Mesothelial cell of epicardium (in vitro differentiated cells): ENCODE results near the gene ATF7IP2. TPM values are rescaled to one million over a fixed set of nuclear protein-coding genes. Genes with fewer than 3 reads are reported as not detected.
"Not testable (repeated sequence)": the region's sequence is repeated elsewhere in the genome, so short reads cannot be mapped to it uniquely, and the experiment has no call there.

Experiments used
- DNase-seq, 2 experiments: peaks; one replicate each; pipeline ENCODE4 v3.0.0; 2021; ENCODE audit warnings: low spot score in 2 of 2; ENCODE audit not compliant: unreplicated experiment in 2 of 2
- H3K27ac Mint-ChIP-seq: 2 replicates; pipeline ENCODE4 v1.8.0; 2021; ENCODE audit warnings: mixed read lengths
- H3K27me3 Mint-ChIP-seq: 2 replicates; pipeline ENCODE4 v1.8.0; 2021; ENCODE audit warnings: low read depth, mixed read lengths
- H3K36me3 Mint-ChIP-seq: 2 replicates; pipeline ENCODE4 v1.8.0; 2021; ENCODE audit warnings: mixed read lengths
- H3K4me1 Mint-ChIP-seq: 2 replicates; pipeline ENCODE4 v1.8.0; 2021; ENCODE audit warnings: mixed read lengths
- H3K4me3 Mint-ChIP-seq: 2 replicates; pipeline ENCODE4 v1.8.0; 2021; ENCODE audit warnings: mild to moderate bottlenecking, moderate library complexity, mixed read lengths
- H3K9me3 Mint-ChIP-seq: 2 replicates; pipeline ENCODE4 v1.8.0; 2021; ENCODE audit warnings: mixed read lengths
- total RNA-seq: library from RNA; stranded (reverse); gene quantifications from 3 replicates; pipeline ENCODE4 v1.2.1, GENCODE V29; 2021
- TF ChIP-seq, protein P1 (sequence below): fragments of 200-600 bp; sonication (generic); IDR thresholded peaks from one replicate; pipeline ENCODE4 v1.5.0; 2021; ENCODE audit warnings: antibody characterized with exemption; ENCODE audit not compliant: unreplicated experiment

ATF7IP2 gene
- total RNA-seq, 1 donor from 2014 or later, result 50.9 TPM

DNA sequence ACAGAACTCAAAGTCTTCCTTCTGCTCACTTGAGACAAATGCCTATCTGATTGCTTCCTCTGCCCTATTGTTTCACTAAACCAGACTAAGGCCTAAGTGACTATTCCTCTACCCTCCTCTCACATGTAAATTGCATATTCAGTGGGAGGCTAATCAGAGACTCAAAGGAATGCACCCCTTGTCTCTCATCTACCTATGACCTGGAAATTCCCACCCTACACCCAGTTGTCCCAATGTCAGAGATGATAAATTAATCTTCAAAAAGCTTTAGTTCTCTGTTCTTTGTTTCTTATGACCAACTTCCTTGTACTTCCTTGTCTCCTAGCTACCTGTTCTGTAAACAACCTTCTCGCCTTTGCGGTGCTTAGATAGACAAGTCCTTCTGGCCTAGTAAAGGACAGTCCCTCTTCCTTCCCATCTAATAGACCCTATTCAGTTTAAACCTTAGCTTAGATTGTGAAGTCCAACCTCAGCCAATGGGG is 118.6 kb downstream of the ATF7IP2 start:
- H3K9me3 Mint-ChIP-seq, result peaks cover 12% of the 10 kb centered on the region
- DNase-seq, result no peak
- H3K4me3 Mint-ChIP-seq, result no peak overlapping the region
- H3K4me1 Mint-ChIP-seq, result peaks cover 4% of the 10 kb centered on the region
- no peaks in the 10 kb centered on the region for H3K27me3 Mint-ChIP-seq
- TF ChIP-seq, protein P1, sequence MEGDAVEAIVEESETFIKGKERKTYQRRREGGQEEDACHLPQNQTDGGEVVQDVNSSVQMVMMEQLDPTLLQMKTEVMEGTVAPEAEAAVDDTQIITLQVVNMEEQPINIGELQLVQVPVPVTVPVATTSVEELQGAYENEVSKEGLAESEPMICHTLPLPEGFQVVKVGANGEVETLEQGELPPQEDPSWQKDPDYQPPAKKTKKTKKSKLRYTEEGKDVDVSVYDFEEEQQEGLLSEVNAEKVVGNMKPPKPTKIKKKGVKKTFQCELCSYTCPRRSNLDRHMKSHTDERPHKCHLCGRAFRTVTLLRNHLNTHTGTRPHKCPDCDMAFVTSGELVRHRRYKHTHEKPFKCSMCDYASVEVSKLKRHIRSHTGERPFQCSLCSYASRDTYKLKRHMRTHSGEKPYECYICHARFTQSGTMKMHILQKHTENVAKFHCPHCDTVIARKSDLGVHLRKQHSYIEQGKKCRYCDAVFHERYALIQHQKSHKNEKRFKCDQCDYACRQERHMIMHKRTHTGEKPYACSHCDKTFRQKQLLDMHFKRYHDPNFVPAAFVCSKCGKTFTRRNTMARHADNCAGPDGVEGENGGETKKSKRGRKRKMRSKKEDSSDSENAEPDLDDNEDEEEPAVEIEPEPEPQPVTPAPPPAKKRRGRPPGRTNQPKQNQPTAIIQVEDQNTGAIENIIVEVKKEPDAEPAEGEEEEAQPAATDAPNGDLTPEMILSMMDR, result no peak
- H3K27ac Mint-ChIP-seq, result peak overlapping the region; percentile 11
- H3K36me3 Mint-ChIP-seq, result peaks cover 5% of the 10 kb centered on the region

DNA sequence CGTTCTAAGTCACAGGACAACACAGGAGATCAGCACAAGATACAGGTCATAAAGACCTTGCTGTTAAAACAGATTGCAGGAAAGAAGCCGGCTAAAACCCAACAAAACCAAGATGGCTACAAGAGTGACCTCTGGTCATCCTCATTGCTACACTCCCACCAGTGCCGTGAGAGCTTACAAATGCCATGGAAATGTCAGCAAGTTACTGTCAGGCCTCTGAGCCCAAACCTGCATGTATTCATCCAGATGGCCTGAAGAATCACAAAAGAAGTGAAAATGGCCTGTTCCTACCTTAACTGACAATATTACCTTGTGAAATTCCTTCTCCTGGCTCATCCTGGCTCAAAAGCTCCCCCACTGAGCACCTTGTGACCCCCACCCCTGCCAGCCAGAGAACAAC is 119.4 kb downstream of the ATF7IP2 start:
- not testable (repeated sequence) for H3K4me3 Mint-ChIP-seq, H3K27me3 Mint-ChIP-seq, H3K27ac Mint-ChIP-seq, H3K36me3 Mint-ChIP-seq, DNase-seq, H3K4me1 Mint-ChIP-seq
- H3K9me3 Mint-ChIP-seq, result peaks cover 12% of the 10 kb centered on the region

DNA sequence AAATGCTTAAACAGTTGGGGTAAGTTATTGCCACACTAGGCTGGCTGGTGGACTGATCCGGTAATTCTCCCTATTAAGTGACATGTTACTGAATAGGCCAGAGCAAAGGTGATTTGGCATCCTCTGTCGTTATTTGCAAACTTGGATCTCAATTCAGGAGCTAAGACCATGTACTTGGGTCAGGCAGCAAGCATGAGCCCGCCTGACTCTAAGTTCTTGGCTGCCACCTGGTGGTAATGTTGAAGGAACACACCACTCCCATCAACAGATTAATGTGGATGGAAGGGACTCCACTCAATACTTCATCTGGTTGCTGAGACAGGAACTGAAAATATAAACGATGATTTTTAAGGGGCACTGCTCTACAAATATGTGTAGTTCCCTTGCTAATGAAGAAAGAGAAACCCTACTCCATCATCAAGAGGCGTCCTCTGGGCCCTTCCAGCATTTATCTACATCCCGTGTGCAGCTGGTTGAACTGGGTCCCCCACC is 123.7 kb downstream of the ATF7IP2 start:
- H3K27ac Mint-ChIP-seq, result no peak overlapping the region
- H3K36me3 Mint-ChIP-seq, result peaks cover 1% of the 10 kb centered on the region
- H3K27me3 Mint-ChIP-seq, result no peaks in the 10 kb centered on the region
- TF ChIP-seq, protein P1, result peak; percentile 80
- DNase-seq, result peak; percentile 31 to 75
- H3K4me1 Mint-ChIP-seq, result peaks cover 19% of the 10 kb centered on the region
- peaks cover 4% of the 10 kb centered on the region for H3K9me3 Mint-ChIP-seq
- no peak overlapping the region for H3K4me3 Mint-ChIP-seq

DNA sequence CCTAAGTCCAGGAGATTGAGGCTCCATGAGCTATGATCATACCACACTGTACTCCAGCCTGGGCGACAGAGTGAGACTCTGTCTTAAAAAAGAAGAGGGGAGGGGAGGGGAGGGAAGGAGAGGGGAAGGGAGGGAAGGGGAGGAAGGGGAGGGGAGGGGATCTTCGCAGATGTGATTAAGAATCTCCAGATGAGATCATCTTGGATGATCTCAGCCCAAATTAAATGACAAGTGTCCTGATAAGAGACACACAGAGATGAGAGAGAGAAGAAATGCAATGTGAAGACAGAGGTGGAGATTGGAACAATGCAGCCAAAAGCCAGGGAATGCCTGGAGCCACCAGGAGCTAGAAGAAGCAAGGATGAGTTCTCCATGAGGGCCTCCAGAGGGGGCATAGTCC is 124.4 kb downstream of the ATF7IP2 start:
- DNase-seq, result no peak
- peaks cover 25% of the 10 kb centered on the region for H3K4me1 Mint-ChIP-seq
- TF ChIP-seq, protein P1, result no peak

DNA sequence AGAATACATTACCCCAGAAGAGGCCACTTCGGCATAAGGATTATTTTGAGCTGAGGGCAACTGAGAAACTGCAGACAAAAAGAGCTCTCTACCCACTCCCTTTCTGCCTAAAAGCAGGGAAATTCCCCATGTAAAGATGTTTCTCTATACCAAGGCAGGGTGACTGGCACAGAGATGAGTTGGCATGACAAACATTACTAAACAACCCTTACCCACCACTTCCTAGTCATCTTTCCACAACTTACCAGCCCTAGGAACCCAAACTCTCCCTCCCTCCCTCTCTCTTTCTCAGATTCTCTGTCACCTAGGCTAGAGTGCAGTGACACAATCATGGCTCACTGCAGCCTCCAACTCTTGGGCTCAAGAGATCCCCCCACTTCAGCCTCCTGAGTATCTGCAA is 126.0 kb downstream of the ATF7IP2 start:
- Mint-ChIP-seq H3K36me3 (peaks cover 1% of the 10 kb centered on the region), H3K4me1 (peaks cover 25% of the 10 kb centered on the region), H3K27ac (no peak overlapping the region), H3K4me3 (no peak overlapping the region), H3K9me3 (no peaks in the 10 kb centered on the region), H3K27me3 (no peaks in the 10 kb centered on the region)
- no peak for DNase-seq
- TF ChIP-seq, protein P1, result no peak

More for the DNA sequence above, 124.4 kb downstream of the ATF7IP2 start:
- Mint-ChIP-seq H3K4me3 (no peak overlapping the region), H3K27me3 (no peaks in the 10 kb centered on the region), H3K9me3 (no peaks in the 10 kb centered on the region), H3K36me3 (peaks cover 1% of the 10 kb centered on the region), H3K27ac (no peak overlapping the region)

DNA sequence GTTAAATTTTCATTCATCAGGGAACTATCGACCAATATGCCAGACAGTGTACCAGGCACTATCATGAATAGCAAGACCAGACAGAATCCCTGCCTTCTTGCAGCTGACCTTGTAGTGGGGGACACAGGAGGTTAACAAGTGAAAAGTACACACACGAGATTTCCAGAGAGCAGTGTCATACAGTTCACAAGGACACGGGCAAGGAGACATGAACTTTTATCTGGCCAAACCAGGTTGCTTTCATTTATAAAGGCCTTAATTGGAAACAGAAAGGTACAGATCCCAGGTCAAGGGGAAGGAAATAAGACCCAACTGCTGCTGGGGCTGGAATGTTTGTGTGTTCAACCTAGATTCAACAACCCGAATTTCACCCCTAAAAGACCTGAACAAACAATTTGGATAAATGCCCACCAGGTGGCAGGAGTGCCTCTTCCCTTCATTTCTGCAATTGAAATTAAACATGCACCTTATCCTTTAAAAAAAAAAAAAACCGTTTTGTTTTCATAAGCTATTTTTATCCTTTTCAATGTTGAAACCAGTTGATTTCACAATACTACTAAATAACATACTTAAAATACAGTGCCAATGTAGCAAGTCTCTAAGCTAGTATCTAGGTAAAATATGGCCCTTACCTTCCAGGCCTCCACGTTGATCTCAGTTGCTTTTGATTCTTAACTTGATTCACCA is 128.7 kb downstream of the ATF7IP2 start:
- Mint-ChIP-seq H3K27ac (no peak overlapping the region), H3K4me1 (peaks cover 22% of the 10 kb centered on the region), H3K27me3 (no peaks in the 10 kb centered on the region), H3K4me3 (no peak overlapping the region), H3K36me3 (peaks cover 1% of the 10 kb centered on the region), H3K9me3 (no peaks in the 10 kb centered on the region)
- TF ChIP-seq, protein P1, result peak; percentile 81
- peak in 1 of 2 experiments; percentile 48 for DNase-seq
